Neural progenitor cell (in vitro differentiated cells): ENCODE measurements around the gene MAP4K3. TPM values are rescaled to one million over a fixed set of nuclear protein-coding genes. Genes with fewer than 3 reads are reported as not detected.

Experiments used
- DNase-seq: peaks from one replicate; pipeline ENCODE4 v3.0.0-alpha.2; 2016; ENCODE audit warnings: low spot score
- H2AFZ ChIP-seq: fragments of 200-600 bp; sonication (generic); replicated peaks from 2 replicates; pipeline ENCODE4 v1.6.1; 2016; ENCODE audit warnings: antibody characterized with exemption
- H3F3A ChIP-seq: fragments of 200-600 bp; sonication (generic); 2 replicates; pipeline ENCODE4 v1.6.1; 2016; ENCODE audit warnings: antibody characterized with exemption, low read depth
- H3K27ac ChIP-seq: fragments of 200-600 bp; sonication (generic); 2 replicates; pipeline ENCODE4 v1.5.1; 2016; ENCODE audit warnings: mild to moderate bottlenecking
- H3K27me3 ChIP-seq: fragments of 200-600 bp; sonication (generic); 2 replicates; pipeline ENCODE4 v1.6.1; 2016; ENCODE audit warnings: mild to moderate bottlenecking, moderate library complexity
- H3K36me3 ChIP-seq: fragments of 200-600 bp; sonication (generic); 2 replicates; pipeline ENCODE4 v1.5.1; 2016
- H3K4me1 ChIP-seq: fragments of 200-600 bp; sonication (generic); 2 replicates; pipeline ENCODE4 v1.6.1; 2016; ENCODE audit warnings: mixed run types
- H3K4me2 ChIP-seq: fragments of 200-600 bp; sonication (generic); 2 replicates; pipeline ENCODE4 v1.6.1; 2016
- H3K4me3 ChIP-seq: fragments of 200-600 bp; sonication (generic); 2 replicates; pipeline ENCODE4 v1.5.1; 2016
- H3K79me2 ChIP-seq: fragments of 200-600 bp; sonication (generic); 2 replicates; pipeline ENCODE4 v1.6.1; 2016; ENCODE audit warnings: low read depth
- H3K9ac ChIP-seq: fragments of 200-600 bp; sonication (generic); 2 replicates; pipeline ENCODE4 v1.6.1; 2016
- H3K9me3 ChIP-seq: fragments of 200-600 bp; sonication (generic); 2 replicates; pipeline ENCODE4 v1.5.1; 2016; ENCODE audit warnings: low read depth
- H4K20me1 ChIP-seq: fragments of 200-600 bp; sonication (generic); 2 replicates; pipeline ENCODE4 v1.6.1; 2016; ENCODE audit warnings: low read depth
- H3K27ac Mint-ChIP-seq: 3 replicates; pipeline ENCODE4 v1.8.0; 2021; ENCODE audit warnings: mixed read lengths
- H3K27me3 Mint-ChIP-seq: 2 replicates; pipeline ENCODE4 v1.8.0; 2022; ENCODE audit warnings: low read depth, mild to moderate bottlenecking, inconsistent platforms, moderate library complexity, mixed read lengths; ENCODE audit not compliant: insufficient read depth
- H3K36me3 Mint-ChIP-seq: 3 replicates; pipeline ENCODE4 v1.8.0; 2021; ENCODE audit warnings: mixed read lengths
- H3K4me1 Mint-ChIP-seq: 3 replicates; pipeline ENCODE4 v1.8.0; 2021; ENCODE audit warnings: mixed read lengths
- H3K4me3 Mint-ChIP-seq: 3 replicates; pipeline ENCODE4 v1.8.0; 2021; ENCODE audit warnings: mild to moderate bottlenecking, moderate library complexity, mixed read lengths
- H3K9me3 Mint-ChIP-seq: 3 replicates; pipeline ENCODE4 v1.8.0; 2020; ENCODE audit warnings: mixed read lengths
- CTCF ChIP-seq: fragments of 200-600 bp; sonication (generic); IDR thresholded peaks from 2 replicates; pipeline ENCODE4 v1.5.1; 2017; ENCODE audit warnings: antibody characterized with exemption, mild to moderate bottlenecking
- EZH2 ChIP-seq: fragments of 200-600 bp; sonication (generic); IDR thresholded peaks from 2 replicates; pipeline ENCODE4 v1.6.1; 2017; ENCODE audit warnings: antibody characterized with exemption, mild to moderate bottlenecking, moderate library complexity
- EZH2phosphoT487 ChIP-seq: fragments of 200-600 bp; sonication (generic); IDR thresholded peaks from 2 replicates; pipeline ENCODE4 v1.6.1; 2017; ENCODE audit warnings: antibody characterized with exemption
- total RNA-seq: library from RNA; depleted of rRNA; stranded (reverse); fragments of >200 nt; gene quantifications from 2 replicates; pipeline ENCODE4 v1.2.3, GENCODE V29; 2015; ENCODE audit warnings: low replicate concordance

Gene MAP4K3
- total RNA-seq, 1 donor from 2014 or later, result 79.5 TPM

- Mint-ChIP-seq H3K4me3 (no peak overlapping the region), H3K36me3 (peaks cover 27% of the 10 kb centered on the region)
Measured at GRCh38 chr2:39379643-39380524, 57.2 kb downstream of the MAP4K3 start.

GRCh38 chr2:39378968-39379367 lies 58.1 kb downstream of the MAP4K3 start:
- Histone ChIP-seq H3K27me3 (no peaks in the 10 kb centered on the region), H3K4me1 (peaks cover 8% of the 10 kb centered on the region), H3K4me2 (no peak overlapping the region), H3K4me3 (no peak overlapping the region), H3K9me3 (peaks cover 2% of the 10 kb centered on the region), H2AFZ (no peak overlapping the region), H3K36me3 (peaks cover 7% of the 10 kb centered on the region), H3K79me2 (peaks cover 44% of the 10 kb centered on the region), H3K9ac (no peak overlapping the region), H3K27ac (no peak overlapping the region), H3F3A (peaks cover 6% of the 10 kb centered on the region), H4K20me1 (no peaks in the 10 kb centered on the region)
- no peak overlapping the region for H3K27ac Mint-ChIP-seq
- H3K4me1 Mint-ChIP-seq, result peaks cover 23% of the 10 kb centered on the region
- H3K27me3 Mint-ChIP-seq, result no peaks in the 10 kb centered on the region
- DNase-seq, result no peak
- no peak overlapping the region for H3K4me3 Mint-ChIP-seq
- H3K36me3 Mint-ChIP-seq, result peaks cover 23% of the 10 kb centered on the region
- TF ChIP-seq CTCF (no peak), EZH2phosphoT487 (no peak), EZH2 (no peak)
- H3K9me3 Mint-ChIP-seq, result peaks cover 17% of the 10 kb centered on the region

More at GRCh38 chr2:39379643-39380524, 57.2 kb downstream of the MAP4K3 start:
- Histone ChIP-seq H3K36me3 (peaks cover 7% of the 10 kb centered on the region), H3K79me2 (peaks cover 52% of the 10 kb centered on the region), H3K4me3 (no peak overlapping the region), H4K20me1 (no peaks in the 10 kb centered on the region), H3K4me2 (no peak overlapping the region), H3F3A (peaks cover 6% of the 10 kb centered on the region), H3K27me3 (no peaks in the 10 kb centered on the region), H3K9ac (no peak overlapping the region), H3K27ac (no peak overlapping the region), H3K9me3 (peaks cover 2% of the 10 kb centered on the region), H2AFZ (no peak overlapping the region), H3K4me1 (peaks cover 8% of the 10 kb centered on the region)
- DNase-seq, result peak; percentile 43
- no peaks in the 10 kb centered on the region for H3K27me3 Mint-ChIP-seq
- peaks cover 23% of the 10 kb centered on the region for H3K4me1 Mint-ChIP-seq
- peaks cover 23% of the 10 kb centered on the region for H3K9me3 Mint-ChIP-seq
- TF ChIP-seq CTCF, result peak; percentile 66
- no peak for TF ChIP-seq EZH2phosphoT487
- no peak overlapping the region for H3K27ac Mint-ChIP-seq

GRCh38 chr2:39377226-39377939 lies 59.7 kb downstream of the MAP4K3 start:
- no peak overlapping the region for H3K9ac ChIP-seq
- peaks cover 18% of the 10 kb centered on the region for H3K36me3 ChIP-seq
- H3K4me3 ChIP-seq, result no peak overlapping the region
- Mint-ChIP-seq H3K9me3 (peaks cover 30% of the 10 kb centered on the region), H3K27ac (no peak overlapping the region), H3K4me1 (peaks cover 22% of the 10 kb centered on the region), H3K27me3 (no peaks in the 10 kb centered on the region), H3K36me3 (peaks cover 33% of the 10 kb centered on the region), H3K4me3 (no peak overlapping the region)
- peaks cover 2% of the 10 kb centered on the region for H3K9me3 ChIP-seq
- peaks cover 57% of the 10 kb centered on the region for H3K79me2 ChIP-seq
- H3K27ac ChIP-seq, result peak overlapping the region; percentile 1
- H3K27me3 ChIP-seq, result no peaks in the 10 kb centered on the region
- H4K20me1 ChIP-seq, result no peaks in the 10 kb centered on the region
- no peak for DNase-seq
- no peak overlapping the region for H2AFZ ChIP-seq
- TF ChIP-seq EZH2 (no peak), EZH2phosphoT487 (no peak), CTCF (no peak)
- no peak overlapping the region for H3K4me2 ChIP-seq
- peaks cover 8% of the 10 kb centered on the region for H3K4me1 ChIP-seq
- H3F3A ChIP-seq, result peaks cover 6% of the 10 kb centered on the region
